ENCODE results near the gene THADA.
"Not testable (repeated sequence)": the region's sequence is repeated elsewhere in the genome, so short reads cannot be mapped to it uniquely, and the experiment has no call there.

The THADA gene

GRCh38 chr2:43289331-43289730 is 306.5 kb downstream of the THADA start:
- Histone ChIP-seq H2AFZ (ENCODE audit: low read length, unreplicated experiment) (no peak overlapping the region), H3K27me3 (ENCODE audit: insufficient read depth, low read length) (no peaks in the 10 kb centered on the region), H3K4me3 (ENCODE audit: low read depth, low read length) (no peak overlapping the region), H3K4me1 (ENCODE audit: control insufficient read depth, insufficient read depth, low read length, unreplicated experiment) (peaks cover 13% of the 10 kb centered on the region), H3K79me2 (ENCODE audit: control insufficient read depth, insufficient read depth, low read length, unreplicated experiment) (no peaks in the 10 kb centered on the region), H3K36me3 (ENCODE audit: insufficient read depth, low read length) (peaks cover 54% of the 10 kb centered on the region), H3K27ac (ENCODE audit: low read depth, low read length) (no peak overlapping the region)

GRCh38 chr2:43288417-43289305 is 307.2 kb downstream of the THADA start:
- H3K4me1 ChIP-seq (ENCODE audit: control insufficient read depth, insufficient read depth, low read length, unreplicated experiment) = peaks cover 9% of the 10 kb centered on the region
- H3K27me3 ChIP-seq (ENCODE audit: insufficient read depth, low read length) = no peaks in the 10 kb centered on the region
- no peak overlapping the region for H3K27ac ChIP-seq (ENCODE audit: low read depth, low read length)
- H3K36me3 ChIP-seq (ENCODE audit: insufficient read depth, low read length) = peaks cover 56% of the 10 kb centered on the region
- H2AFZ ChIP-seq (ENCODE audit: low read length, unreplicated experiment) = no peak overlapping the region
- H3K4me3 ChIP-seq (ENCODE audit: low read depth, low read length) = no peak overlapping the region
- H3K79me2 ChIP-seq (ENCODE audit: control insufficient read depth, insufficient read depth, low read length, unreplicated experiment) = no peaks in the 10 kb centered on the region

GRCh38 chr2:43285987-43286386 is 309.9 kb downstream of the THADA start:
- no peak overlapping the region for H3K4me3 ChIP-seq (ENCODE audit: low read depth, low read length)
- H3K27me3 ChIP-seq (ENCODE audit: insufficient read depth, low read length) = no peaks in the 10 kb centered on the region
- H3K27ac ChIP-seq (ENCODE audit: low read depth, low read length) = no peak overlapping the region
- H3K79me2 ChIP-seq (ENCODE audit: control insufficient read depth, insufficient read depth, low read length, unreplicated experiment) = no peaks in the 10 kb centered on the region
- H3K36me3 ChIP-seq (ENCODE audit: insufficient read depth, low read length) = peaks cover 55% of the 10 kb centered on the region
- H2AFZ ChIP-seq (ENCODE audit: low read length, unreplicated experiment) = no peak overlapping the region
- H3K4me1 ChIP-seq (ENCODE audit: control insufficient read depth, insufficient read depth, low read length, unreplicated experiment) = no peaks in the 10 kb centered on the region

GRCh38 chr2:43284967-43285366 is 310.9 kb downstream of the THADA start:
- Histone ChIP-seq H3K36me3 (ENCODE audit: insufficient read depth, low read length) (peaks cover 49% of the 10 kb centered on the region), H3K27ac (ENCODE audit: low read depth, low read length) (no peak overlapping the region), H3K27me3 (ENCODE audit: insufficient read depth, low read length) (no peaks in the 10 kb centered on the region), H3K4me3 (ENCODE audit: low read depth, low read length) (no peak overlapping the region), H2AFZ (ENCODE audit: low read length, unreplicated experiment) (no peak overlapping the region), H3K4me1 (ENCODE audit: control insufficient read depth, insufficient read depth, low read length, unreplicated experiment) (no peaks in the 10 kb centered on the region), H3K79me2 (ENCODE audit: control insufficient read depth, insufficient read depth, low read length, unreplicated experiment) (no peaks in the 10 kb centered on the region)

GRCh38 chr2:43284347-43284746 is 311.5 kb downstream of the THADA start:
- H2AFZ ChIP-seq (ENCODE audit: low read length, unreplicated experiment); H3K4me1 ChIP-seq (ENCODE audit: control insufficient read depth, insufficient read depth, low read length, unreplicated experiment); H3K79me2 ChIP-seq (ENCODE audit: control insufficient read depth, insufficient read depth, low read length, unreplicated experiment); H3K27ac ChIP-seq (ENCODE audit: low read depth, low read length); H3K27me3 ChIP-seq (ENCODE audit: insufficient read depth, low read length); H3K4me3 ChIP-seq (ENCODE audit: low read depth, low read length): not testable (repeated sequence)
- peaks cover 49% of the 10 kb centered on the region for H3K36me3 ChIP-seq (ENCODE audit: insufficient read depth, low read length)

- Histone ChIP-seq H3K36me3 (ENCODE audit: insufficient read depth, low read length) (peaks cover 31% of the 10 kb centered on the region), H3K4me1 (ENCODE audit: control insufficient read depth, insufficient read depth, low read length, unreplicated experiment) (peaks cover 15% of the 10 kb centered on the region), H3K4me3 (ENCODE audit: low read depth, low read length) (no peak overlapping the region), H3K79me2 (ENCODE audit: control insufficient read depth, insufficient read depth, low read length, unreplicated experiment) (no peaks in the 10 kb centered on the region), H2AFZ (ENCODE audit: low read length, unreplicated experiment) (no peak overlapping the region), H3K27me3 (ENCODE audit: insufficient read depth, low read length) (no peaks in the 10 kb centered on the region), H3K27ac (ENCODE audit: low read depth, low read length) (no peak overlapping the region)
These were observed 314.8 kb downstream of the THADA start for GRCh38 chr2:43280994-43281393.

GRCh38 chr2:43279317-43279840 is 316.5 kb downstream of the THADA start:
- Histone ChIP-seq H3K4me1 (ENCODE audit: control insufficient read depth, insufficient read depth, low read length, unreplicated experiment) (peaks cover 17% of the 10 kb centered on the region), H3K27ac (ENCODE audit: low read depth, low read length) (no peak overlapping the region), H2AFZ (ENCODE audit: low read length, unreplicated experiment) (no peak overlapping the region), H3K4me3 (ENCODE audit: low read depth, low read length) (no peak overlapping the region), H3K79me2 (ENCODE audit: control insufficient read depth, insufficient read depth, low read length, unreplicated experiment) (no peaks in the 10 kb centered on the region), H3K36me3 (ENCODE audit: insufficient read depth, low read length) (peaks cover 16% of the 10 kb centered on the region), H3K27me3 (ENCODE audit: insufficient read depth, low read length) (no peaks in the 10 kb centered on the region)

- no peak overlapping the region for H2AFZ ChIP-seq (ENCODE audit: low read length, unreplicated experiment)
- H3K27me3 ChIP-seq (ENCODE audit: insufficient read depth, low read length) = no peaks in the 10 kb centered on the region
- peaks cover 24% of the 10 kb centered on the region for H3K4me1 ChIP-seq (ENCODE audit: control insufficient read depth, insufficient read depth, low read length, unreplicated experiment)
- no peaks in the 10 kb centered on the region for H3K79me2 ChIP-seq (ENCODE audit: control insufficient read depth, insufficient read depth, low read length, unreplicated experiment)
- H3K36me3 ChIP-seq (ENCODE audit: insufficient read depth, low read length) = peaks cover 14% of the 10 kb centered on the region; the same call in 1 of the 2 replicates
- no peak overlapping the region for H3K27ac ChIP-seq (ENCODE audit: low read depth, low read length)
- H3K4me3 ChIP-seq (ENCODE audit: low read depth, low read length) = no peak overlapping the region
These were observed 317.1 kb downstream of the THADA start for GRCh38 chr2:43278564-43279220.

GRCh38 chr2:43276962-43277391 is 318.9 kb downstream of the THADA start:
- H3K36me3 ChIP-seq (ENCODE audit: insufficient read depth, low read length) = 0 out of 2 replicates have a peak, but pooled peaks cover 1% of the 10 kb centered on the region
- no peak overlapping the region for H3K27ac ChIP-seq (ENCODE audit: low read depth, low read length)

GRCh38 chr2:43276266-43276941 is 319.4 kb downstream of the THADA start:
- no peak overlapping the region for H3K4me3 ChIP-seq (ENCODE audit: low read depth, low read length)
- H3K4me1 ChIP-seq (ENCODE audit: control insufficient read depth, insufficient read depth, low read length, unreplicated experiment) = peaks cover 32% of the 10 kb centered on the region
- no peaks in the 10 kb centered on the region for H3K36me3 ChIP-seq (ENCODE audit: insufficient read depth, low read length)
- no peak overlapping the region for H3K27ac ChIP-seq (ENCODE audit: low read depth, low read length)
- H2AFZ ChIP-seq (ENCODE audit: low read length, unreplicated experiment) = no peak overlapping the region
- H3K79me2 ChIP-seq (ENCODE audit: control insufficient read depth, insufficient read depth, low read length, unreplicated experiment) = no peaks in the 10 kb centered on the region
- no peaks in the 10 kb centered on the region for H3K27me3 ChIP-seq (ENCODE audit: insufficient read depth, low read length)

More at GRCh38 chr2:43276962-43277391, 318.9 kb downstream of the THADA start:
- Histone ChIP-seq H2AFZ (ENCODE audit: low read length, unreplicated experiment) (no peak overlapping the region), H3K4me3 (ENCODE audit: low read depth, low read length) (no peak overlapping the region), H3K4me1 (ENCODE audit: control insufficient read depth, insufficient read depth, low read length, unreplicated experiment) (peaks cover 32% of the 10 kb centered on the region), H3K79me2 (ENCODE audit: control insufficient read depth, insufficient read depth, low read length, unreplicated experiment) (no peaks in the 10 kb centered on the region), H3K27me3 (ENCODE audit: insufficient read depth, low read length) (no peaks in the 10 kb centered on the region)
